AG04449 (cell line): ENCODE measurements around the gene MFAP4.
A peak's percentile ranks its signal among the peaks of the same experiment; 100 is the strongest.

ENCODE experiments used
- CTCF ChIA-PET: fragments of 350-600 bp; formaldehyde crosslinking; extraction: SDS; loops from one replicate; lab custom pipeline; 2021; ENCODE audit warnings: antibody characterized with exemption; lab: Yijun Ruan, JAX
- POLR2A ChIA-PET: fragments of 400-600, 350-600 bp; formaldehyde crosslinking; extraction: SDS; loops from one replicate; lab custom pipeline; 2020; ENCODE audit warnings: antibody characterized with exemption, inconsistent platforms; lab: Yijun Ruan, JAX
- DNase-seq: peaks from one replicate; pipeline ENCODE4 v3.0.0-alpha.2; 2010; ENCODE audit warnings: low read depth, low spot score
- H3K4me3 ChIP-seq: 2 replicates; pipeline ENCODE4 v1.5.1; 2011; ENCODE audit warnings: low read depth, mild to moderate bottlenecking, control low read depth, low read length
- CTCF ChIP-seq: IDR thresholded peaks from one replicate; pipeline ENCODE4 v1.5.1; 2011; ENCODE audit warnings: mild to moderate bottlenecking, moderate library complexity, low read length, control low read depth, inconsistent platforms; ENCODE audit not compliant: insufficient read depth; ENCODE audit errors: missing control alignments

MFAP4 gene

GRCh38 chr17:19336938-19337711, 49.9 kb downstream of the MFAP4 start:
- CTCF ChIA-PET: interaction anchor here (1.1 to 1.7 kb wide), 2 partner anchors 10 to 19 kb away, joined by 3 to 5 read pairs; no protein-coding TSS in a partner anchor
- POLR2A ChIA-PET: no interaction called here
- no peak for DNase-seq
- TF ChIP-seq CTCF: peak; percentile 6
- no peak overlapping the region for H3K4me3 ChIP-seq

- no peak overlapping the region for H3K4me3 ChIP-seq
- no peak for DNase-seq
- TF ChIP-seq CTCF: no peak
- POLR2A ChIA-PET: no interaction called here
- CTCF ChIA-PET: no interaction called here
Measured at GRCh38 chr17:19335951-19336631, 50.9 kb downstream of the MFAP4 start.

GRCh38 chr17:19334331-19334730, 52.7 kb downstream of the MFAP4 start:
- CTCF ChIA-PET: interaction anchor here (1.3 kb wide), 1 partner anchor 18 kb away, joined by 3 read pairs; no protein-coding TSS in a partner anchor
- H3K4me3 ChIP-seq: no peak overlapping the region
- no peak for DNase-seq
- no peak for TF ChIP-seq CTCF
- POLR2A ChIA-PET: no interaction called here

DNA sequence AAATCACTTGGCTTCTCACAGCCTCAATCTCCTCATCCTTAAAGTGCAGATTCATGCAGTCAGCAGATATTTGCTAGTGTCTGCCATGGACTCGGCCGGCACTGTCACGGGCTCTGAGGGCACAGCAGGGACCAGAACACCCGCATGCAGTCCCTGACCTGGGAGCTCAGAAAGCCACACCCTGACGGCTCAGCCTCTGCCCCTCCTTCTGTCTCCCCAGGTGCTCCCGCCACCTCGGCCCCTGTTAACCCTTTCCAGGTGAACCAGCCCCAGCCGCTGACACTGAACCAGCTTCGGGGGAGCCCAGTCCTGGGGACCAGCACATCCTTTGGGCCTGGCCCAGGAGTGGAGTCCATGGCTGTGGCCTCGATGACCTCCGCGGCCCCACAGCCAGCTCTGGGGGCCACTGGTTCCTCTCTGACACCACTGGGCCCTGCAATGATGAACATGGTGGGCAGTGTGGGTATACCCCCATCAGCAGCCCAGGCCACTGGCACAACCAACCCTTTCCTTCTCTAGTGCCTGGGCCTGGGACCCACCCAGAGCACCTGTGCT, 53.2 kb downstream of the MFAP4 start:
- ChIA-PET POLR2A (no interaction called here), CTCF (interaction anchor here (1.0 to 2.6 kb wide), 3 partner anchors 9 to 113 kb away, joined by 3 to 6 read pairs (median 3); no protein-coding TSS in a partner anchor)
- no peak for TF ChIP-seq CTCF
- no peak overlapping the region for H3K4me3 ChIP-seq
- no peak for DNase-seq
